Right lobe of liver (tissue), 6 donors: ENCODE results near the gene EXT2. TPM values are rescaled to one million over a fixed set of nuclear protein-coding genes. Genes with fewer than 3 reads are reported as not detected.

Experiments
- ATAC-seq, 4 donors: fragments of 200-7000 bp; cut with Tn5 transposase; one replicate each; pipeline ENCODE4 v1.9.1; 2020; ENCODE audit warnings: mild to moderate bottlenecking in 4 of 4, moderate library complexity in 4 of 4
- DNase-seq, 3 donors: peaks; one replicate each; pipeline ENCODE4 v3.0.0-alpha.2; 2020
- H3K27ac ChIP-seq, 3 donors: fragments of 200-600 bp; one replicate each; pipeline ENCODE4 v1.8.0; 2022
- H3K27me3 ChIP-seq, 2 donors: fragments of 200-600 bp; one replicate each; pipeline ENCODE4 v1.8.0; 2022
- H3K36me3 ChIP-seq, 4 donors: fragments of 200-600 bp; sonication (generic) in 1 of 4; one replicate each; pipeline versions ENCODE4 v1.5.1 to v1.8.0; 2017 to 2022; ENCODE audit warnings: control low read depth in 1 of 4
- H3K4me1 ChIP-seq, 4 donors: fragments of 200-600 bp; sonication (generic) in 1 of 4; one replicate each; pipeline versions ENCODE4 v1.5.1 to v1.8.0; 2017 to 2022; ENCODE audit warnings: control low read depth in 1 of 4
- H3K4me3 ChIP-seq, 3 donors: fragments of 200-600 bp; one replicate each; pipeline ENCODE4 v1.8.0; 2022
- H3K9me3 ChIP-seq, 4 donors: fragments of 200-600 bp; sonication (generic) in 1 of 4; one replicate each; pipeline versions ENCODE4 v1.5.1 to v1.8.0; 2017 to 2022; ENCODE audit warnings: control low read depth in 1 of 4
- POLR2A ChIP-seq: fragments of 450-650 bp; IDR thresholded peaks from one replicate; pipeline ENCODE4 v1.6.1; 2017; ENCODE audit warnings: antibody characterized with exemption, mild to moderate bottlenecking
- WGBS: methylation state at CpG from one replicate; pipeline ENCODE4 v1.1.6; 2018; ENCODE audit warnings: low coverage, low lambda C conversion rate; ENCODE audit not compliant: insufficient coverage; ENCODE audit errors: missing lambda C conversion rate; 5-methylcytosine and 5-hydroxymethylcytosine counted together
- intact Hi-C, 2 donors: fragments of 100-400 bp; cut with DNase I; formaldehyde crosslinking; loops; one replicate each; pipeline versions ENCODE4 v1.11.2 to v1.14.1; 2022
- total RNA-seq, 6 experiments: library from RNA; depleted of rRNA in 2 of 6; stranded (reverse); fragments of >200 nt in 2 of 6; fragmentation: NEBNext Ultra II Directional in 3 of 6; extraction: Animal tissue kit (Norgen Biotek cat#: 25700) in 3 of 6; gene quantifications; one replicate each; pipeline versions ENCODE4 v1.1.0 to v1.2.4, GENCODE V29; 2016 to 2023
- TF ChIP-seq, protein P1 (sequence below), 4 donors: fragments of 200-600 bp in 3 of 4; fragments of 450-650 bp in 1 of 4; IDR thresholded peaks; one replicate each; pipeline versions ENCODE4 v1.5.1 to v1.8.0; 2016 to 2022; ENCODE audit warnings: antibody characterized with exemption in 4 of 4, mild to moderate bottlenecking in 2 of 4
- donor health status: DM: no; HTN: yes; CAD: no.
- donor health status: DM: no; HTN: no; CAD: no.
- donor health status: DM: no; HTN: no; CAD: no.
- donor health status: DM: no; HTN: yes; CAD: no.
- donor health status: DM: no; HTN: yes; CAD: no.

Gene EXT2
- total RNA-seq, 6 experiments from 2014 or later = 21.9 to 31.3 (median 26.9) TPM

- intact Hi-C loops = no loop called here
- Histone ChIP-seq H3K4me1 (no peaks in the 10 kb centered on the region), H3K27ac (no peak overlapping the region), H3K36me3 (no peaks in the 10 kb centered on the region), H3K27me3 (no peaks in the 10 kb centered on the region), H3K4me3 (no peak overlapping the region), H3K9me3 (no peaks in the 10 kb centered on the region)
- TF ChIP-seq POLR2A = no peak
- TF ChIP-seq, protein P1, sequence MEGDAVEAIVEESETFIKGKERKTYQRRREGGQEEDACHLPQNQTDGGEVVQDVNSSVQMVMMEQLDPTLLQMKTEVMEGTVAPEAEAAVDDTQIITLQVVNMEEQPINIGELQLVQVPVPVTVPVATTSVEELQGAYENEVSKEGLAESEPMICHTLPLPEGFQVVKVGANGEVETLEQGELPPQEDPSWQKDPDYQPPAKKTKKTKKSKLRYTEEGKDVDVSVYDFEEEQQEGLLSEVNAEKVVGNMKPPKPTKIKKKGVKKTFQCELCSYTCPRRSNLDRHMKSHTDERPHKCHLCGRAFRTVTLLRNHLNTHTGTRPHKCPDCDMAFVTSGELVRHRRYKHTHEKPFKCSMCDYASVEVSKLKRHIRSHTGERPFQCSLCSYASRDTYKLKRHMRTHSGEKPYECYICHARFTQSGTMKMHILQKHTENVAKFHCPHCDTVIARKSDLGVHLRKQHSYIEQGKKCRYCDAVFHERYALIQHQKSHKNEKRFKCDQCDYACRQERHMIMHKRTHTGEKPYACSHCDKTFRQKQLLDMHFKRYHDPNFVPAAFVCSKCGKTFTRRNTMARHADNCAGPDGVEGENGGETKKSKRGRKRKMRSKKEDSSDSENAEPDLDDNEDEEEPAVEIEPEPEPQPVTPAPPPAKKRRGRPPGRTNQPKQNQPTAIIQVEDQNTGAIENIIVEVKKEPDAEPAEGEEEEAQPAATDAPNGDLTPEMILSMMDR (IDR thresholded peaks at IDR 0.05) = no peak
- WGBS = 74% methylated on average over 3 of the region's 3 CpGs
- ATAC-seq (peak in 1 of 4 donors; percentile 65), DNase-seq (no peak)
These were observed 45.6 kb upstream of the EXT2 start for GRCh38 chr11:44049832-44050231.

GRCh38 chr11:44051171-44051570, 44.3 kb upstream of the EXT2 start:
- ATAC-seq (no peak), DNase-seq (no peak)
- intact Hi-C loops = no loop called here
- Histone ChIP-seq H3K9me3 (no peaks in the 10 kb centered on the region), H3K4me3 (no peak overlapping the region), H3K27ac (no peak overlapping the region), H3K27me3 (no peaks in the 10 kb centered on the region), H3K4me1 (no peaks in the 10 kb centered on the region), H3K36me3 (no peaks in the 10 kb centered on the region)
- TF ChIP-seq POLR2A = no peak
- TF ChIP-seq, protein P1 (IDR thresholded peaks at IDR 0.05) = no peak
- no CpG with 5 or more reads among the region's 4 CpGs for WGBS

DNA sequence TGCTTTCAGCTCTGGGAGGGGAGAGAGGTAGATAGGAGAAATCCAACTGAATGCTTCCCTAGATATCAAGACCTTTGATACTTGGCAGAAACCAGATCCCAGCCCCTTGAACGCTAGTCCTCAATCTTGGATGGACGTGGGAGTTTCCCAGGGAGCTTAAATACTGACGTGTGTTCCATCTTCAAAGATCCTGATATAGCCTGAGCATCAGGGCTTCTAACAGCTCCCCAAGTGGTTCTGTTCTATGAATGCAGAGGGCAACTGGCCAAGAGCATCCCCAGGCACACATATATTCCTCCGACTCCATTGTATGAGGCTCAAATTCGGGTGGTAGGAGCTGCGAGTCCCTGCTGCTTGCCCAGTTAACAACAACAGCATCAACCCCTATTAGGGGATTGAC, 38.1 kb upstream of the EXT2 start:
- intact Hi-C loops = no loop called here
- DNase-seq (no peak), ATAC-seq (no peak)
- Histone ChIP-seq H3K4me1 (no peaks in the 10 kb centered on the region), H3K36me3 (no peaks in the 10 kb centered on the region), H3K27me3 (no peaks in the 10 kb centered on the region), H3K4me3 (no peak overlapping the region), H3K9me3 (no peaks in the 10 kb centered on the region), H3K27ac (no peak overlapping the region)
- 30% methylated on average over 2 of the region's 6 CpGs for WGBS
- TF ChIP-seq, protein P1 (IDR thresholded peaks at IDR 0.05) = no peak
- no peak for TF ChIP-seq POLR2A

DNA sequence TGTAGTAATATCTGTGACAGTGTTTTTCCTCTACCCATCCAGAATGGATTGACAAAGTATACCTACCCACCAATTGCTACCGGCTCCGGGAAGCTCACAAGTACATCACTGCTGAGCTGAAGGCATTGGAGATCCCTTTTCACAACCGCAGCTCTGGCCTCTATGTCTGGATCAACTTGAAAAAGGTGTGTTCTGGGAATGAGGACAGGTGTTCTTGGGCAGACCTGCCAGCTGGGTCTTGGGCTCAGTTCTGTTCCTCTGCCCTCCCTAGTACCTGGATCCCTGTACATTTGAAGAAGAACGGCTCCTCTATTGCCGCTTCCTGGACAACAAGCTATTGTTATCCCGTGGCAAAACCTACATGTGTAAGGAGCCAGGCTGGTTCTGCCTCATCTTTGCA, 37.2 kb upstream of the EXT2 start:
- 60% methylated on average over 1 of the region's 6 CpGs for WGBS
- intact Hi-C loops = no loop called here
- H3K9me3 ChIP-seq = no peaks in the 10 kb centered on the region
- no peak overlapping the region for H3K4me3 ChIP-seq
- no peaks in the 10 kb centered on the region for H3K36me3 ChIP-seq
- TF ChIP-seq, protein P1 (IDR thresholded peaks at IDR 0.05) = no peak
- no peak for TF ChIP-seq POLR2A
- H3K27ac ChIP-seq = no peak overlapping the region
- H3K4me1 ChIP-seq = no peaks in the 10 kb centered on the region
- ATAC-seq = no peak
- H3K27me3 ChIP-seq = no peaks in the 10 kb centered on the region
- no peak for DNase-seq

GRCh38 chr11:44065161-44065661, 30.3 kb upstream of the EXT2 start:
- no peak for DNase-seq
- 63% methylated on average over 4 of the region's 4 CpGs for WGBS
- H3K36me3 ChIP-seq = no peaks in the 10 kb centered on the region
- H3K9me3 ChIP-seq = no peaks in the 10 kb centered on the region
- peaks cover 0 to 3% (median 0%) of the 10 kb centered on the region in 4 donors for H3K4me1 ChIP-seq
- intact Hi-C loops = no loop called here
- no peak overlapping the region for H3K4me3 ChIP-seq
- H3K27me3 ChIP-seq = no peaks in the 10 kb centered on the region
- peak overlapping the region in 1 of 3 donors; percentile 70 for H3K27ac ChIP-seq
- no peak for TF ChIP-seq POLR2A
- TF ChIP-seq, protein P1 (IDR thresholded peaks at IDR 0.05) = no peak
- ATAC-seq = no peak
